ENCODE measurements around the gene MSI2.

Gene MSI2

DNA sequence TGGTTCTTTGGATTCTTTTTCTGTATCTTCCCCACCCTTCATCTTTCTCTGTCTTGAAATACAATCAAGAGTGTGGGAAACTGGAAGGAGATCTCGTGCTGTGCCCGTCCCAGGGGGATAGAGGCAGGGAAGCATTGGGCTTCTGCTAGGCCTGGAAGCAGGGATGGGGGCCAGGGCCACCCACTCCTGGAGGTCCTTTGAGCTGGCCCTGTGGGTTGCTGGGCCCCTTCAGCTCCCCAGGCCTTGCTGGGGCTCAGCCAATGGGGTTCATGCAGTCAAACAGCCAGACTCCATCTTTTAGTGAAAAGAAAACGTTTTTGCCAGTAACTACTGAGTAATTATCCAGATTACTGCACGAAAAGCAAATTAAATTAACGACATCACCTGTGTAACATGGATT, 421.0 kb downstream of the MSI2 start:
- no peak overlapping the region for H3K4me3 ChIP-seq (ENCODE audit: low read length)
- peaks cover 14% of the 10 kb centered on the region for H3K36me3 ChIP-seq (ENCODE audit: insufficient read depth, low read length)
- peaks cover 2% of the 10 kb centered on the region for H3K4me1 ChIP-seq (ENCODE audit: control insufficient read depth, insufficient read depth, low read length)
- H3K9me3 ChIP-seq (replicated peaks; ENCODE audit: low read length), result no peaks in the 10 kb centered on the region
- no peak overlapping the region for H3K4me2 ChIP-seq (ENCODE audit: low read length)
- no peaks in the 10 kb centered on the region for H3K27me3 ChIP-seq (ENCODE audit: control insufficient read depth, insufficient read depth, low read length)
- H3K9ac ChIP-seq (ENCODE audit: low read depth, low read length), result no peak overlapping the region

DNA sequence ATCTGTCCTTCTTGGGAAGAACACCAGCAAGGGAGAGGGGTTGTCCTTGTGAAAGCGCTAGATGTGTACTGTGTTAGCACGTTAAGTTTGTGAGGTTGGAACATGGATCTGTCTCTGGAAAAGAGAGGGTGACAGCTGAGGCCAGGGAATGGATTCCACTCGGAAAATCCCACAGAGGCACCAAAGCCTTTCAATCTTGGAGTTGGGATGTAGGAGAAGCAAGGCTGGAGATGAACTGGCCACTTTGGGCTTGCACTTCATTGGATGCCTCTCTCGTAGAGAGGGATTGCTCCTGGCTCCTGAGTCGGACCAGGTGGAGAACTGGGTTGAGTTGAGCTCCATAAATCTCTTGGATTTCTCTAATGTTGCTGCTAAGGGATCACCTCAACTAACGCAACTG, 421.5 kb downstream of the MSI2 start:
- Histone ChIP-seq H3K9me3 (replicated peaks; ENCODE audit: low read length) (no peaks in the 10 kb centered on the region), H3K4me3 (ENCODE audit: low read length) (no peak overlapping the region), H3K27me3 (ENCODE audit: control insufficient read depth, insufficient read depth, low read length) (no peaks in the 10 kb centered on the region), H3K4me1 (ENCODE audit: control insufficient read depth, insufficient read depth, low read length) (no peaks in the 10 kb centered on the region), H3K4me2 (ENCODE audit: low read length) (no peak overlapping the region), H3K36me3 (ENCODE audit: insufficient read depth, low read length) (peaks cover 14% of the 10 kb centered on the region), H3K9ac (ENCODE audit: low read depth, low read length) (no peak overlapping the region)

DNA sequence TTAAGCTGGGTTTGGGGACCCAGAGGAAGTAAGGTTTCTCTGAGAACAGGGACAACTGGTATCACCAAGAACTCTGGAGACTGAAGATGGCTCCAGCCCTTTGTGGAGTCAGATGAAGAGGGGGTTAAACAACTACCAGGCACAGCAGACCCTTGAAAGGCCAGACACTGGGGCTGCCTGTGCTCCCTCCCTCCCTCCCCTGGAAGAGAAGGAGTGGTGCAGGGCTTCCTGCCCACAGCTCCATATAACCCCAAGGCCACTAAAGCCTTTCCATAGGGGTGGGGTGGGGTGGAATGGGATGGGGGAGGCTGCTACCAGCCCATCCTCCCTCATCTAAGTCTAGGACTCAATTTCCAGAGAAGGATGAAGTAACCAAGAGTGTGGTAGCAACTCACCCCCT, 422.1 kb downstream of the MSI2 start:
- Histone ChIP-seq H3K4me1 (ENCODE audit: control insufficient read depth, insufficient read depth, low read length) (no peaks in the 10 kb centered on the region), H3K4me2 (ENCODE audit: low read length) (no peak overlapping the region), H3K9me3 (replicated peaks; ENCODE audit: low read length) (no peaks in the 10 kb centered on the region), H3K36me3 (ENCODE audit: insufficient read depth, low read length) (peaks cover 14% of the 10 kb centered on the region), H3K9ac (ENCODE audit: low read depth, low read length) (no peak overlapping the region), H3K4me3 (ENCODE audit: low read length) (no peak overlapping the region), H3K27me3 (ENCODE audit: control insufficient read depth, insufficient read depth, low read length) (no peaks in the 10 kb centered on the region)

DNA sequence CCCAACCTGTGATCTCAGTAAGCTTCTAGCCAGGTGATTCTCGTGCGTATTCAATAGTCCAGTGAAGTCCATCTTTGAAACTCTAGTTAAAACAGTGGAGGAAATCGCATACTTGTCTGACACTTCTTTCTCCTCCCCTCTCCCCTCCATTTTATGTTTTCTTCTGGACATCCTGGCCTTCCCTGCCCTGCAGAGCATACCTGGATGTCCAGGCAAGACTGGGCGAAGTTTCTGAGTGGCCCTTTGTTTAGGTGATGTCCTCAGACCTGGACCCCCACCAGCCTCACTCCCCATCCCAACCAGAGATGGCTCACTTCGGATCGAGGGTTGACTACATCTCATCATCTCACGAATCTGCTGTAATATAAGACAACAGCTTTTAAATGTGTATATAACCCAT, 423.0 kb downstream of the MSI2 start:
- no peaks in the 10 kb centered on the region for H3K4me1 ChIP-seq (ENCODE audit: control insufficient read depth, insufficient read depth, low read length)
- no peak overlapping the region for H3K9ac ChIP-seq (ENCODE audit: low read depth, low read length)
- no peaks in the 10 kb centered on the region for H3K9me3 ChIP-seq (replicated peaks; ENCODE audit: low read length)
- no peak overlapping the region for H3K4me3 ChIP-seq (ENCODE audit: low read length)
- H3K4me2 ChIP-seq (ENCODE audit: low read length), result no peak overlapping the region
- H3K36me3 ChIP-seq (ENCODE audit: insufficient read depth, low read length), result peaks cover 14% of the 10 kb centered on the region
- no peaks in the 10 kb centered on the region for H3K27me3 ChIP-seq (ENCODE audit: control insufficient read depth, insufficient read depth, low read length)

DNA sequence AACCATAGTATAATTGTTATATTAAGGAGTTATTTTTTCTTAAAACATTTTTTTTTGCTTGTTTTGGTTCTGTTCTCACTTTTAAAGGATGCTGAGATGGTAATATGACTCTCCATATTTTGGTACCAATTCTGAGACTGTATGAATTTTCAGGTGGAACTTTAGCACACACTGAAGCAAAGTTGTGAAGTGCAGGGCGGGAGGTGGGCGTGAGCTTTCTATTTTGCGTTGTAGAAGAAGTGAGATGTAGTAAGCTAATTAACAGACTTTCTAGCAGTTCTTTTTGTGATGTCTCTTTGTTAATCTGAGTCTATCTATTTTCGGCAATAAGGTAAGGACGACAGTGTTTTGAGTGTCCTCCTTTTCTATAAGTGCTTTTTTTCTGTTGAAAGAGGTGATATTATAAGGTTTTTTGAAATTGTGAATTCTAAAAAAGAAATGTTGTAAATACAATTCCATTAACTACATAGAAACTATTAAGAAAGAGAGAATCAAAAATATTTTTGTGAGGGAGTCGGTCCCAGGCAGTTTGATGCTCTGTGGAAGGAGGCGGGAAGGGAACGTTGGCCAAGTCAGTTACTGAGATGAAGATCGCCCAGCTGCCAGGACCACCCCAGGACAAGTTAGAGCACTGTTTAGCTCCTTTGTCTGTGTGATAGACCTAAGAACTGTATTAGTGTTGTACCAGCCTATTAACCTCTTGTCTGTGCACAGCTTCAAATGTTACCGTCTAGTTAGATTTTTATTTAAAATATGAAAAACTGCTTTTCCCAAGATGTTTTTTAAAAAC, 423.8 kb downstream of the MSI2 start:
- Histone ChIP-seq H3K27me3 (ENCODE audit: control insufficient read depth, insufficient read depth, low read length) (no peaks in the 10 kb centered on the region), H3K4me2 (ENCODE audit: low read length) (no peak overlapping the region), H3K9me3 (replicated peaks; ENCODE audit: low read length) (no peaks in the 10 kb centered on the region), H3K9ac (ENCODE audit: low read depth, low read length) (no peak overlapping the region), H3K4me3 (ENCODE audit: low read length) (no peak overlapping the region), H3K36me3 (ENCODE audit: insufficient read depth, low read length) (peaks cover 14% of the 10 kb centered on the region), H3K4me1 (ENCODE audit: control insufficient read depth, insufficient read depth, low read length) (no peaks in the 10 kb centered on the region)

DNA sequence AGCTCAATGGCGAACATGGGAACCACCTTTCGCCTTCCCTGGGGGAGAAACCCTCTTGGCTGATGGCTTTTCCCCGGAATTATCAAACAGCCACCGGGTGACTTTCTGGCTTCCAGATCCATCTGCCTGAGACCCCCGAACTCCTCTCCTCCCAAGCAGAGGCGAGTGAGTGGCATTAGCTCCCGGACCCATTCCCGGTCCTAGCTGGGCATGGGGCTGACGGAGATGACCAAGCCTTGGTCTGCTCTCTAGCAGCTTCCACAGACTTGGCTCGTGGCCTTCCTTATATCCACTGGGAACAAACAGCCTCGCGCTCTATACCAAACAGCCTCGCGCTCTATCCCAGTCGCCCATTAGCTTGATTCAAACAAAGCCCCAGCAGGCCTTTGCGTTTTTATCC, 426.4 kb downstream of the MSI2 start:
- Histone ChIP-seq H3K4me3 (ENCODE audit: low read length) (no peak overlapping the region), H3K4me2 (ENCODE audit: low read length) (no peak overlapping the region), H3K9me3 (replicated peaks; ENCODE audit: low read length) (no peaks in the 10 kb centered on the region), H3K4me1 (ENCODE audit: control insufficient read depth, insufficient read depth, low read length) (no peaks in the 10 kb centered on the region), H3K36me3 (ENCODE audit: insufficient read depth, low read length) (peaks cover 8% of the 10 kb centered on the region), H3K27me3 (ENCODE audit: control insufficient read depth, insufficient read depth, low read length) (no peaks in the 10 kb centered on the region), H3K9ac (ENCODE audit: low read depth, low read length) (no peak overlapping the region)

DNA sequence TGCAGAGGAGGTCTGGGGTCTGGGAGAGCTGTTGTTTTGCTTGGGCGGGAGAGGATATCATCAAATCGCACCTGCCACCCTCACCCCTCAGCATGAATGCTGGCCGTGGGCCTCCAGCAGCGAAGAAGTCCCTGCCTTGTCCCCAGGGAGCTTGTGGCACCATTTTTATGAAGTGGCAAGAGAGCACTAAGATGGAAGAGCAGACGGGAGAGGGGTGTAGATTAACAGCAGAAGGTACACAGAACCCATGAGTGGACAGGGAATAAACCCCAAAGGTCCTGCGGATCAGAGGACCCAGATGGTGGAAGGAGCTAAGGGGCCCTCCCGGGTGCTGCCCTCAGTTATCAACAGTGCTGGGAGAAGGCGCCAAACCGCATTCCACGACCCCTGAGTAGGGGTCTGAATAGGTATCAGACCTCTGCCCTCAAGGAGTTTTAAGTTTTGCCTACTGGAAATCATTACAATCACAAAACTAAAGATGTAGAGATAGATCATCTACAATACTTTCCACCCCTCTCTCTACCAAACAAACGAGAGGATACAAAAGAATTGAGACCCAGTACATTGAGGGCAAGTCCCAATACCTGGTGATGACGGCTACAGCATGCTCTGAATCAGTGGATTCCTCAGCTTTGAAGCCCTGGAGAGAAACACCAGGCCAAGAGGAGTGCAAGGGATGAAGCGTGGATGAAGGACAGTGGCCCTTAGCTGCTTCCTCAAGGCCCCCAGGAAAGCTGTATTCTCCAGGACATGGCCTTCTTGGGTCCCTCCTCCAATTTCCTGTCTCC, 428.6 kb downstream of the MSI2 start:
- no peaks in the 10 kb centered on the region for H3K9me3 ChIP-seq (replicated peaks; ENCODE audit: low read length)
- H3K9ac ChIP-seq (ENCODE audit: low read depth, low read length), result no peak overlapping the region
- H3K4me2 ChIP-seq (ENCODE audit: low read length), result no peak overlapping the region
- no peaks in the 10 kb centered on the region for H3K4me1 ChIP-seq (ENCODE audit: control insufficient read depth, insufficient read depth, low read length)
- H3K36me3 ChIP-seq (ENCODE audit: insufficient read depth, low read length), result peaks cover 8% of the 10 kb centered on the region
- no peaks in the 10 kb centered on the region for H3K27me3 ChIP-seq (ENCODE audit: control insufficient read depth, insufficient read depth, low read length)
- no peak overlapping the region for H3K4me3 ChIP-seq (ENCODE audit: low read length)

DNA sequence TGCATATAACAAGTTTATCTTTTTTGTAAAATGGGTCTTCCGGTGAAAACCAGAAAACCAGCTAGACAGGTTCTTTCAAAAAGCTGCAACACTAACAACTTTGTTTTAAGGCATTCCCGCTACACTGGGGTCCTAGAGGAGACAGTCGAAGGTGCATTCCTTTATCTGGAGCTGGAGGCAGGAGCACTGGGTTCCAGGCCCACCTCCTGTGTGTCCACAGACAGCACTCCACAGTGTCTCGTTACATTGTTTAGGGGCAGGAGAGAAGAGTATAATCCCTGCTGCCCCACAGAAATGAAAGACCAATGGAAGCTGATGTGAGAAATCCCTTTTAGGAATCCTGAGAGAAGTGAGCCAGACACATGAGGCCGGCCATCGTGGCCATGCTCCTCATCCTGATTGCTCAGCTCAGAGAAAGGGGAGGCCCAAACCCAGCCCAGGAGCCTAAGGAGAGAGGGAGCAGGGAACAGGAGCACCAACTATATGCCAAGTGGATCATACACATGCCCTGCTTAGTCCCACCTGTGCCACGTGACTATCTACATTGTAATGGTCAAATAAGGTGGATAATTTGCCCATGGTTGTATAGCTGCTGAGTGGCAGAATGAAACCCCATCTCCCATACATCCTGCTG, 429.3 kb downstream of the MSI2 start:
- Histone ChIP-seq H3K27me3 (ENCODE audit: control insufficient read depth, insufficient read depth, low read length) (no peaks in the 10 kb centered on the region), H3K4me2 (ENCODE audit: low read length) (no peak overlapping the region), H3K9me3 (replicated peaks; ENCODE audit: low read length) (no peaks in the 10 kb centered on the region), H3K4me1 (ENCODE audit: control insufficient read depth, insufficient read depth, low read length) (no peaks in the 10 kb centered on the region), H3K36me3 (ENCODE audit: insufficient read depth, low read length) (peaks cover 8% of the 10 kb centered on the region), H3K9ac (ENCODE audit: low read depth, low read length) (no peak overlapping the region), H3K4me3 (ENCODE audit: low read length) (no peak overlapping the region)

DNA sequence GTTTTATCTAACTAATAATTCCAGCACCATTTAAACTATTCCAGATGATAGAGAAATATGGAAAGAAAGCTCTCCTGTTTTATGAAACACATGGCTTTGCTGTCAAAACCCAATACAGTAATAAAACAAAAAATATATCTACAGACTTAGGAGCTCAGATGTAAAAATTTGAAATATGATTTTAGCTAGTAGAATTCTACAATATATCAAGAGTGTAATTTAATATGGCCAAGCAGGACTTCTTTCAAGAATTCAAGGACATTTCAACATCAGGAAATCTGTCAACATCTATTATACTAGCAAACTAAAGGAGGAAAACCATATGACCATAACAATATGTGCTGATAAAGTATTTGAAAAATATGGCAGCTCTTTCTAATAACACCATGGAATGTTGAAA, 431.3 kb downstream of the MSI2 start:
- Histone ChIP-seq H3K27me3 (ENCODE audit: control insufficient read depth, insufficient read depth, low read length) (no peaks in the 10 kb centered on the region), H3K4me2 (ENCODE audit: low read length) (no peak overlapping the region), H3K4me3 (ENCODE audit: low read length) (no peak overlapping the region), H3K9ac (ENCODE audit: low read depth, low read length) (no peak overlapping the region), H3K36me3 (ENCODE audit: insufficient read depth, low read length) (peaks cover 8% of the 10 kb centered on the region), H3K9me3 (replicated peaks; ENCODE audit: low read length) (no peaks in the 10 kb centered on the region), H3K4me1 (ENCODE audit: control insufficient read depth, insufficient read depth, low read length) (no peaks in the 10 kb centered on the region)

DNA sequence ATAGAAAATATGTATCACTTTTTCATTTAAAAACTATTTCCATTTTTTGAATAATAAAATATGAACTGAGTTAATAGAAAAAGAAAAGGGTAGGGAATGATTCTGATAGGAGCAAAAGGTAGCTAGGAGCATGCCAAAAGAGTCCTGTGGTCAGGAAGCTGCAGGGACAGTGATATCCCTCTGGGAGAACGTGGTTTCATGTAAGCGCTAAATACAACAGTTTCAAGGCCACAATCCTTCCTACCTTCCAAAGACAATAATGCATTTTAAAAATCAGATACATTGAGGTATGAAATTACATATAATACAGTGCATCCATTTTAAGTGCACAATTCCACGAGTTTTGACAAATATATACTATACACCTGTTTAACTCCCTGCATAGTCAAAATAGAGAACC, 432.9 kb downstream of the MSI2 start:
- Histone ChIP-seq H3K4me3 (ENCODE audit: low read length) (no peak overlapping the region), H3K9me3 (replicated peaks; ENCODE audit: low read length) (no peaks in the 10 kb centered on the region), H3K9ac (ENCODE audit: low read depth, low read length) (no peak overlapping the region), H3K27me3 (ENCODE audit: control insufficient read depth, insufficient read depth, low read length) (no peaks in the 10 kb centered on the region), H3K36me3 (ENCODE audit: insufficient read depth, low read length) (peaks cover 8% of the 10 kb centered on the region), H3K4me1 (ENCODE audit: control insufficient read depth, insufficient read depth, low read length) (no peaks in the 10 kb centered on the region), H3K4me2 (ENCODE audit: low read length) (no peak overlapping the region)

DNA sequence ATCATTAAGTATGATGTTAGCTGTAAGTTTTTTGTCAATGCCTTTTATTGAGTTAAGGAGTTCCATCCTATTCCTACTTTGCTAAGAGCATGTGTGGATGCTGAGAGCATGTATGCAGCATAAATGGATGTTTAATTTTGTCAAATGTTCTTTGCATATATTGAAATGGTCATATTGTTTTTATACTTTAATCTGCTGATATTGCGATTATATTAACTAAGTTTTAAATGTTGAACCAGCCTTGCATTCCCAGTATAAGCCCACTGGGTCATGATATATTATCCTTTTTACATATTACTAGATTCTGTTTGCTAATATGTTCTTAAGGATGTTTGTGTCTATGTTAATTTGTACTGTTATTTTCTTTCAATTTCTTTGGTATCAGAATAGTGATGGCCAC, 435.6 kb downstream of the MSI2 start:
- Histone ChIP-seq H3K9ac (ENCODE audit: low read depth, low read length) (no peak overlapping the region), H3K36me3 (ENCODE audit: insufficient read depth, low read length) (no peaks in the 10 kb centered on the region), H3K4me2 (ENCODE audit: low read length) (no peak overlapping the region), H3K4me3 (ENCODE audit: low read length) (no peak overlapping the region), H3K27me3 (ENCODE audit: control insufficient read depth, insufficient read depth, low read length) (no peaks in the 10 kb centered on the region), H3K4me1 (ENCODE audit: control insufficient read depth, insufficient read depth, low read length) (no peaks in the 10 kb centered on the region), H3K9me3 (replicated peaks; ENCODE audit: low read length) (no peaks in the 10 kb centered on the region)

All from skeletal muscle satellite cell (primary cell).